Measurements from ENCODE around the gene SMAD5.

SMAD5 gene

GRCh38 chr5:136193322-136193935 is 60.8 kb downstream of the SMAD5 start:
- no peak for FAIRE-seq
- no peak for DNase-seq (ENCODE audit: insufficient read length, low spot score)

DNA sequence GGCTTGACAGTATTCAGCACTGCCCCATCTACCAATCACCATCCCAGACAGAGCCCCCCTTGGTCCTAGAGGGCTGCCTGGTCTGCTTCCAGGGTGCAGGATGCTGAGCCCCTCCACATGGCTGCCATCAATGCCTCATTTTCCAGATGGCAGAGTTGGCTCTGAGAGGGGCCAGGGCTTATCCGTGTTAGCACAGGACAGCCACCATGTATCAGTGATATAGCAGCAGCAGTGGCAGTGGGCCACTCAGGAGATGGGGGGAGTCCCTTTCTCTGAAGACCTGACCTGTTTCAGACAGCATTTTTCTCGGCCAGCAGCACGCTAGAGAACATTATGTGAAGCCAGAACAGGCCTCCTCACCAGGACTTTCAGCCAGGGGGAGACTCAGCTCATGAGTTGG is 61.9 kb downstream of the SMAD5 start:
- DNase-seq (ENCODE audit: insufficient read length, low spot score) (no peak), FAIRE-seq (no peak)

DNA sequence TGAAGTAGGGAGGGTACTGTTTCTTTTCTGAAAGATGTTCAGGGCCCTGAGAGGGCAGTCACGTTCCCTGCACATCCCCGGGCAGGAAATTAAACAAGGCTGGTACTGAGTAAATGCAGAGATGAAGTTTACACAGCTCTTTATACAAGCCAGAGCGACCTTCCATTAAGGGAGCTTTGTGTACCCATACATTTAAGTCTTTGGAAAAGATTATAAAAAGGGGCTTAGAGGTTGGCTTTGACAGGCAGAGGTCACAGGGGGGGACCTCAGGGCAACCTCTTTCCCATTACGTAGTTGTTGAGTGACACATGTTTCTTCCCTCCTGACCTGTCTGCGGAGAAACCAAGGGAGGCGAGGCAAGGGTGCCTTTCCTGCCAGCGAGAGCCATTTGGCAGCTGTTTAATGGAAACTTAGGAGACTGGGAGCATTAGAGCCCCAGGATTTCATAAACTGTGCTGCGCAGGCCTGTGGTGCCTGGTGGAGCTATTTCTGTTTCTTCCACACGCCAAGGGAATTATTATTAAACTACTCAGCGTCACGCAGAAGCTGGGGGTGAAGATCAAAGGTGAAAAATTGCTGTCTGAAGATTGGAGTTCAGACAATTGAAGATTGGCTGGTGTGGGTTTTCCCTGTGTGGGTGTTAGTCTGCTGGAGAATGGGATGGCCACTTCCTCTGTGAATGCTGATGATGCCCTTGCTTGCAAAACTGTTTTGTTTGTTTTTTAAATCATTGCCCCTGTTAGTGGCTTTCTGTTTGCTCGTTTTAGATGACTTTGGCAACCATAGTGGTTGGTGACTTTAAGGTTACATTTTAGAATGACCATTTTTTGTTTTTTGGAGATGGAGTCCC is 63.6 kb downstream of the SMAD5 start:
- DNase-seq (ENCODE audit: insufficient read length, low spot score) (no peak), FAIRE-seq (no peak)

GRCh38 chr5:136197462-136198142 is 65.0 kb downstream of the SMAD5 start:
- DNase-seq (ENCODE audit: insufficient read length, low spot score) (no peak), FAIRE-seq (no peak)

DNA sequence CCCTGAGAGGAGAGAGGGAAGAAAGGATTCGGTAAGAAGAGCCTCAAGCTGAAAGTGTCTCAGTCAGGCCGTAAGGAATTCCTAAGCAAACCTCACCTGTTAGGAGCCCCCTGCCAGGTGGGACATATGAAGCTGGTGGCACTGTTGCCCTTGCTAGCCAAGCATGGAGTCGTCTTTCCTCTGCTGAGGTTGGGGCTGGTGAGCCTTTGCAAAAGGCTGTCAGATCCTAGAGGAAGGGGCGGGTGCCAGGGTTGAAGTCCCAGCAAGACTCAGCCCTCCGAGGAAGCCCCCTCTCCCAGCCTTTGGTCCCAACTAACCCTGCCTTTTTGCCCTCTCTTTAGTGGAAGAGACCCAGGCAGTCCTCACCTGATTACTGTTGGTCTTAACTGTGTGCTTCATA is 65.8 kb downstream of the SMAD5 start:
- FAIRE-seq (no peak), DNase-seq (ENCODE audit: insufficient read length, low spot score) (no peak)

- FAIRE-seq = no peak
- DNase-seq (ENCODE audit: insufficient read length, low spot score) = no peak
Measured at GRCh38 chr5:136199408-136199807, 66.8 kb downstream of the SMAD5 start.

- DNase-seq (ENCODE audit: insufficient read length, low spot score) = no peak
- FAIRE-seq = no peak
Measured at GRCh38 chr5:136200130-136200529, 67.5 kb downstream of the SMAD5 start.

DNA sequence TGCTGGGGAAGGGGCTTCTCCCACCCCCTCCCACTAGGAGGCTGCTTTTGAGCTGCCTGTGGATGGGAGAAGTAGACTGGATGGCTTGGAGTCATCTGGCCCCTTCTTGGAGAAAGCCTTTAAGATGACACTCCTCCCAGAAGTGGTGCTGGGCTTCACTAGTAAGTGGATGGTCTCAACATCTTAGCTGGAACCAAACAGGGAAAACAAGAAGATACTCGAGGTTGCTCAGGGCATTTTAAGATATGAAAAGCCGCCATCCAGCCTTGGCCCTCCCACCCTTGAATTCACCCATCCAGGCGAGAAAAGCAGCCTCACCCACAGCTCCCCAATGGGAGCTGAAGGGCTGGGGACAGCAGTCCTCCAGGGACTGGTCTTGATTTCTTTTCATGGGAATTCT is 68.1 kb downstream of the SMAD5 start:
- FAIRE-seq = no peak
- no peak for DNase-seq (ENCODE audit: insufficient read length, low spot score)

DNA sequence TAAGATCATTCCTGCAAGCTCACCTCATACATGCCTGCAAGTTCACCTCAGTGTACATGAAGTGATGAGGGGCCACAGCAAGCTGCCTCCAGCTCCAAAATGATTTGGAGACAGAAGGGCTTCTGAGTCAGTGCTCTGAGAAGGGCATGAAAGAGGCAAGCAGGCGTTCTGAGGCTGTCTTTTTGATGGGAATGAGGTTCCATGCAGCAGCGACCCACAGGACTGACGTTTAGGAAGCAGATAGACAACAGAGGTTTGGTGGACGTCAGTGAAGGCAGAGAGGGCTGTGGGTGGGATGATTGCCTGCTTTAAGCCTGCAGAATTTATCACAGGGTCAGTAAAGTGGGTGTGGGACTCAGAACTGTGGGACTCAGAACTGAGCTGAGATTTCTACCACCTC is 69.2 kb downstream of the SMAD5 start:
- no peak for FAIRE-seq
- DNase-seq (ENCODE audit: insufficient read length, low spot score) = no peak

DNA sequence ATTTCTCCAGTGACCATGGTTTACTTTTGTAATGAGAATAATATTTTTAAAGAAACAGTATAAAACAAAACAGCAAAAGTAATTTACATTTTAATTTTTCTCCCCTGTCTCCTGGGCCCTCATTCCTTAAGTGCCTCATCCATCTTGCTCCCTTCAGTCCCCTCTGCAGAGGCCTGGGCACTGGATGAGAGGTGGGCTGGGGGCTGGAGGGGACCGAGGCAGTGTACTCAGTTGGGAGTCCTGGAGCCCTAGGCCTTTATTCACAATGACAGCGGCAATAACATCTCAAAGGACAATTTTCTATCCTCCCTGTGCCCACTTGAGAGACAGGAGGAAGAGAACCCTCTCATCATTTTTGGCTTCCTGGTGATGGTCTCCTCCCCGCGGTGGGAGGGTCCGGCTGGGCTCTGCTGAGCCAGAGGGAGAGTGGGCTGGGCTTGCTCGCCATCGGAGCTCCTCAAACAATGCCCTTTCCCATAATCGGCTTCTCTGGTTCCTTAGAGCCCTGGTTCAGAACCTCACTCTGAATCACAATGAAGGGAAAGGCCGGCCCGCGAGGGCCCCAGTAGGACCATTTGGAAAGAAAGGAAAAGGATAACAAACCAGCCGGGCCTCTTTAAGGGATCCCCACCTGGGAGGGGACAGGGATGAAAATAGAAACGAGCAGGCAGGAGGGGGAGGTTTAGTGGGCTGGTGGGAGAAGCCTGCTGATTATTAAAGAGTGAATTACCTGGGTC is 70.0 kb downstream of the SMAD5 start:
- FAIRE-seq (no peak), DNase-seq (ENCODE audit: insufficient read length, low spot score) (no peak)

- DNase-seq (ENCODE audit: insufficient read length, low spot score) (no peak), FAIRE-seq (no peak)
Measured at GRCh38 chr5:136203303-136203922, 70.8 kb downstream of the SMAD5 start.

- DNase-seq (ENCODE audit: insufficient read length, low spot score) = no peak
- FAIRE-seq = no peak
Measured at GRCh38 chr5:136205061-136205702, 72.5 kb downstream of the SMAD5 start.

- no peak for DNase-seq (ENCODE audit: insufficient read length, low spot score)
- FAIRE-seq = no peak
Measured at GRCh38 chr5:136205941-136206340, 73.3 kb downstream of the SMAD5 start.

GRCh38 chr5:136206361-136206760 is 73.7 kb downstream of the SMAD5 start:
- FAIRE-seq = no peak
- DNase-seq (ENCODE audit: insufficient read length, low spot score) = no peak

GRCh38 chr5:136207631-136208030 is 75.0 kb downstream of the SMAD5 start:
- DNase-seq (ENCODE audit: insufficient read length, low spot score) (no peak), FAIRE-seq (no peak)

GRCh38 chr5:136208916-136209315 is 76.3 kb downstream of the SMAD5 start:
- FAIRE-seq (no peak), DNase-seq (ENCODE audit: insufficient read length, low spot score) (no peak)

DNA sequence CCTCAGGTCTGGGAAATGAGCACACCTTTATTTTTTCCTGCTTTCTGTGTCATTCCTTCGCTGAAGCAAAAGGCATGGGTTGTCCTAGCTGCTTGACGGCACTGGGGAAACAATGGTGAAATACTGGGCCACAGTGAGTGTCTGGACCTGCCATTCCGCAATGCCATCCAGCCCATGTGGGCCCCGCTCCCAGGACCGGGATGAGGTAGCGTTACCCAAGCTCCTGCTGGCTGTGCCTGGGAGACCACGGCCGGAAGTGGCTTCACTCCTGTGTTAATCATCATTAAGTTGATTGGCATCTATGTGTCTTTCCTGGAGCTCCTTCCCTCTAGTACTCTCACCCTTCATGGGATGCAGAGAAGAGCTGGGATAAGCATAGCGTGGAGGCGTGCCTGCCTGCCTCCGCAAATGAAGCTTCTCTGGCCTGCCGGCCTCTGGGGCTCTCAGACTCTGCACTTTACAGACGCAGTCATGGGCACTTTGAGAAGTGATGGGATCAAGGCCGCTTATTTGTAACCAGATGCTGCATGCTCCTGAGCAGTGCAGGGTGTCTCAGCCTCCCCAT is 76.8 kb downstream of the SMAD5 start:
- DNase-seq (ENCODE audit: insufficient read length, low spot score) (no peak), FAIRE-seq (no peak)

- DNase-seq (ENCODE audit: insufficient read length, low spot score) (no peak), FAIRE-seq (no peak)
Measured at GRCh38 chr5:136210259-136210658, 77.6 kb downstream of the SMAD5 start.

- FAIRE-seq (no peak), DNase-seq (ENCODE audit: insufficient read length, low spot score) (no peak)
Measured at GRCh38 chr5:136211282-136212040, 78.8 kb downstream of the SMAD5 start.
